HK-2 (cell line): ENCODE measurements around the gene MRPL32.

Source experiments
- DNase-seq: peaks from one replicate; pipeline ENCODE4 v3.0.0-alpha.2; 2018; ENCODE audit not compliant: unreplicated experiment

Gene MRPL32

DNA sequence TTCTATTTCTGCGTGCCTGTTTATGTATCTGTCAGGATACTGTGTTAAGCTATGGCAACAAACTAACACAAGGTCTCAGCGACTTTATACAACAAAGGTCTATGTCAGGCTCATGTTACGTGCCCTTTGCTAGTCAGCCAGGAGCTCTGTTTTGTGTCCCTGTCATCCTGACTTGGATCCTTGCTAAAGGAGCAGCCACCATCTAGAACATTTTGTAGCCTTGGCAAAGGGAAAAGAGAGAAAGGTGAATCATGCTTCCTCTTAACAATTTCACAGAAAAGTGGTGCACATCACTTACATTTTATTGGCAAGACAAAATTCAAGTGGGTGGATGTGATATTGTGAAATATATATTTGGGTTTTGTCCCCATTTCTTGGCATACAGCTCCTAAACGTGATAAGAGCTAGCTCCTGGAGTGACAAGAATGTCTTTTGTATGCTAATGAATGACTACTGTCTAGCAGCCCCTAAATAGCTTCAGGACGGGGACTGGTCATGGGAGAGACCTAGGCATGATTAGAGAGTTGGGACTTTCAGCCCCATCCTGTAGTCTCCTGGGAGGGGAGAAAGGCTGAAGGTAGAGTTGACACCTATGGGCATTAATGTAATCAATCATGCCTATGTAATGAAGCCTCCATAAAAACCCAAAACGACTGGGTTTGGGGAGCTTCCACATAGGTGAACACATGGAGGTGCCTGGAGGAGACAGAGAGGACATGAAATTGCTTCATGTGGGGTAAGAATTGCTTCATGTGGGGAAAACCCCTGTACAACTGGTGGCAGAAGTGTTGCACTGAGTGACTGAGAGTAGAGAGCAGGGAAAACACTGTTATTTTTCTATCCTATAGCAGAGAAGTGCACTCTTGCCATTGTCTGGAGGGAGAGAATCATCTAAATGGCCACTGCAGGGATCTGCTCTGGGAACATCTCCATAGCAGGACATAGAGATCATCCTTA, 33.0 kb downstream of the MRPL32 start:
- DNase-seq, result no peak

DNA sequence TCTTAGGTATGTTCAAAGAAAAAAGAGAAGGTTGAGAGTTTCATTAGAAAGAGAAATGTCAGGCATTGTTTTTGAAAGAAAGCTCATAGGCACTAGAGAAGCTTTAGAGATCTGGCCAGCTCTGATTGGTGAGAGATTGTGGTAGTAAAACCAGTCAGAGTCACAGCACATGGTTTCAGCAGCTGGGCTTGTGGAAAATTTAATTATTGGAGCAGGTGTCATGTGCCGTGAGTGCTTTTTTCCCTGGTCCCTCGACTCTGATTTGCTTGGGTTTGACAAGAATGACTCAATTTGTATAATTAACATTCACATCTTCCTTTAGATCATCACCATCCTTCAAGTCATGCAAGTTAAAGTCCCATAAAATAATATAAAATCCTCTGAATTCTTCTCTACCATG, 35.2 kb downstream of the MRPL32 start:
- no peak for DNase-seq

DNA sequence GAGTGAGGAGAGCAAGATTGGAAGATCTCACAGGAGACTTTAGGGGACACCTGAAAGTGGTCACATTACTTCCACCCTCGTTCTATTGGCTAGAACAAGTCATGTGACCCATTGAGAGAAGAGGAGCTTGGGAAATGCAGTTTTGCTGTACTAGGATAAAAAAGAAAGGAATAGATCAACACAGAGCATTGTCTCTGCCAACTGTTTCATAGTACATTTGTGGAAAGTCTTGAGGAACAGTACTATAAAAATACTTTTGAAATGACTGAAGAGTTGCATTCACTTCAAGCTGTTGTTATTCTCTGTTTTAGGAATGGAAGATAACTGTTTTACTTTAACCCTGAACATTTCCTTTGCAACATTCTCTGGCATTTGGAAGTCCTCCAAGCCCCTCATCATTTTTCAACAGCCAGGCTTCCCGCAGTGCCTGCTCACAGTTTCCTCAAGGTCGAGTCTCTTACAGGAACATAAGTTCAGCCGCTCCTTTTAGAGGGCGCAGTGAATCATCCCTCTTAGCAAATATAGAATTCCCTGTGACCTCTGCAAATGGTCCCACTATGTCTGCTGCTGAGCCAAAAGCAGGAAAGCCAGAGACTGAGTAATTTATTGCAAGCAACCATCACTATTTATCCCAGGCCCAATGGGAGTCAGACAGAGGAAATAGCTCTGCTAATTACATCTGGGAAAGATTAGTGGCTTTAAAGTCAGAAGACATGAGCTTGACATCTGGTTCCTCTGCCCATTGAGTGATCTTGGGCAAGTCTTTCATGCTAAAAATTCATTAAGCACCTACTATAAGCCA, 40.7 kb downstream of the MRPL32 start:
- no peak for DNase-seq

DNA sequence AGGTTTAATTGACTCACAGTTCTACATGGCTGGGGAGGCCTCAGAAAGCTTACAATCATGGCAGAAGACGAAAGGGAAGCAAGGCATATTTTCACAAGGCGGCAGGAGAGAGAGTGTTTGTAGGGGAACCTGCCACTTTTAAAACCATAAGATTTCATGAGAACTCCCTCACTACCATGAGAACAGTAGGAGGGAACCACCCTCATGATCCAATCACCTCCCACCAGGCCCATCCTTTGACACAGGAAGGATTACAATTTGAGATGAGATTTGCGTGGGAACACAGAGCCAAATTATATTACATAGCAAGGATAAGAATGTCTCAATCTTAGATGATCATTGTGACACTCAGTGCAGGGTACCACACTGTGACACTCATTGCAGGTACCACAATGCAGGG, 44.2 kb downstream of the MRPL32 start:
- no peak for DNase-seq

DNA sequence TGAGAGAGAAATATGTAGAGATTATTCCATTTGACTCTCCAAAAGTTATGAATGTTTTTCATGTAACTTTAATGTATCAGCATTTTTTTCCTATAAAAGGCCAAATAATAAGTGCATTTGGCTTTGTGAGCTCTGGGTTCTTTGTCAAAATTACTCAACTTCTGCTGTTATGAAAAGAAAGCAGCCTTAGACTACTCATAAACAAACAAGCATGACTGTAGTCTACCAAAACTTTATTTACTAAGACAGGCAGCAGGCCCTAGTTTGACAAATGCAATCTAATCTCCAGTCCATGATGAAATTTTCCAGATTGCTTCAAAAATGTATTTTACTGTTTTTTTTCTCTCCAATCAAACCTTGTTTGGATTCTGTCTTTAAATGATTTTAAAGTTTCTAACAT, 46.3 kb downstream of the MRPL32 start:
- no peak for DNase-seq

DNA sequence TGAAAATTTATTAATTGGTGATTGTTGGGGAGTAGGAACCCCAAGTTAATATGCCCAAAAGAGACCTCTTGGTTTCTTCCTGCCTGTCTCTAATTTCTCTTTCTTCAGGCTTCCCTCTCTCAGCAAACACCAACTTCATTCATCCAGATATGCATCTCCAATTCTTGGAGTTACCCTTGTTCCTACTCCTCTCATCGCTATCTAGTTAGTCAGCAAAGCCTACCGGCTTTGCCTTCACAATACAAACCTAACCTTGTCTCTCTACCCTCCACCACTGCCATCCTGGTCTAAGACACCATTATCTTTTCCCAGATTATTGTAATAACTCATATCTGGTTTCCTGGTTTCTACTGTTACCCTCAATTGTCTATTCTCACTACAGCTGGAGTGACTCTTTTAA, 47.9 kb downstream of the MRPL32 start:
- no peak for DNase-seq

DNA sequence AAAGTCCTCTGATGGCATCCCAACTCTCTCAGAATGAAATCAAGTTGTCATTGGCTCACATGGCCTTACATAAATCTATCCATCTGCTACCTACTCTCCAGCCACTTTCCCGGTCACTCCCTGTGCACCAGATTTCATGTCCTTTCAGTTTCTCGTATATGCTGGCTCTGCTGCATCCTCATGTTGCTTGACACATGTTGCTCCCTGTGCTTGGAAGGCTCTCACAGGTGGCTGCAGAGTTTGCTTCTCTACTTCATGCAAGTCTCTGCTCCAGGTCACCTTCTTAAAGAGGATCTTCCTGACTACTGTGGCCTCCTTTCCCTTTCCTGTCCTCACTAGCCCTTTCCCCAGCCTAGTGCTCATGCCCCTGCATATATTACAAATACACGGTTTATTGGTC, 48.3 kb downstream of the MRPL32 start:
- DNase-seq, result no peak

DNA sequence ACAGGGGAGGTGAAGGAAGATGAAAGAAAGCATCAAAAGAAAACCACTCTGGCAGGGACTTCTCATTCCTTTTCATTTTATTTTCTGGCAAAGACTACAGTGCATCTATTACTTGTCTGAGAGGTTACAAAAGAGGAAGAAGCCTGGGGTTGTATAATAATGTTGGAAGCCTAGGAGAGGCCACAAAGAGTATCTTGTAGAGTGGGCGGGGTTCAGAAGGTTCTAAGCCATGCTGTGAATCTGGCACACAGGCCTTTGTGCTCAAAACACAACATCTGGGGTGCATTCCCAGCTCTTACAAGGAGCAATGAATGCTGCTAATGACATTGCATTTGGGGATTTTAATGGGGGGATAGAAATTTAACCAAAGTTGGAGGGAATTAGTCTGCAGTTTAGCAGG, 49.4 kb downstream of the MRPL32 start:
- DNase-seq, result no peak

DNA sequence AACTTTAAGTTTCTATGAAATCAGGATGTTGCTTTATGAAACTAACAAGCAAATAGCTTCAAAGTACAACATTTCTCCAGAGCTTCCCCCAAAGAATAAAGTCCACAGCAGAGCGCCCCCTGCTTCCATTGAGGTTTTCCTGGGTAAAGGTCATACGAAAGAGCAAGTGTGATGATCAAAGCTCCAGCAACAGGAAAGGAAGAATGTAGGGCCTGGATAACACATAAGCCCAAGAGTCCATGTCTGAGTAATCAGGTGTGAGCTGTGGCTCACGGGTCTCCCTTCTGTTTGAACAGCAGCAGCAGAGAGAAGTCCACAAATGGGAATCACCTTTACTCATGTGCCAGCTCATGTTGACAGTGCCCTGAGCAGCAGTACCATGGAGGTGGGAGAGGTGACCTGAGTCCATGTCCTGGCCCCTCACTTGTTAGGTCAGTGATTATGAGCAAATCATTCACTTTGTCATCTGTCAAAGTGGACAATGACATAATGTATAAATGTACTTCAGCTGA, 50.5 kb downstream of the MRPL32 start:
- no peak for DNase-seq

DNA sequence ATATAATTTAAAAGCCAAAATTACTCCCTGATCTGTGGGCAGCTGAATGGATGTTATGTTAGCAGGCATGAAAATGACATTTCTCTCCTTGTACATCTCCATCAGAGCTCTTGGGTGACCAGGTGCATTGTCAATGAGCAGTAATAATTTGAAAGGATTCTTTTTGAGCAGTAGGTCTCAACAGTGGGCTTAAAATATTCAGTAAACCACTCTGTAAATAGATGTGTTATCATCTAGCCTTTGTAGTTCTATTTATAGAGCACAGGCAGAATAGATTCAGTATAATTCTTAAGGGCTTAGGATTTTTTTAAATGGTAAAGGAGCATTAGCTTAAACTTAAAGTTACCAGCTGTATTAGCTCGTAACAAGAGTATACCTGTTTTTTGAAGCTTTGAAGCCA, 52.0 kb downstream of the MRPL32 start:
- DNase-seq, result no peak

DNA sequence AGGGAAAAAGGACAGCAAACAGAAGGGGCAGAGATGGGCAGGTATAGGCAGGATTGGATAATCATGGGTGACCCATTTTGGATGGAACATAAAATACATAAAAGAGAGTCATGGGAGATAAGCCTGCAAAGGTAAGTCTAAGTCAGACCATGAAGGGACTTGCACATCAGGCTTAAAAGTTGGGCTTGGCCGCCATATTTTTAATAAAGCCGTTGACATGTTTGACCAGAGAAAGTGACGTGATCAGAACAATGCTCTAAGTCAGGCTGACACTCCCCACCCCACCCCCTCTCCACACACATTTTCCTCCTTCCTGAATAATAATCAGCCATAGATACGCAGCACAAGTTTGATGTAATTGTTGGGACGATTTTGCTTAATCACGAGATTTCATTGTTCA, 54.0 kb downstream of the MRPL32 start:
- no peak for DNase-seq

DNA sequence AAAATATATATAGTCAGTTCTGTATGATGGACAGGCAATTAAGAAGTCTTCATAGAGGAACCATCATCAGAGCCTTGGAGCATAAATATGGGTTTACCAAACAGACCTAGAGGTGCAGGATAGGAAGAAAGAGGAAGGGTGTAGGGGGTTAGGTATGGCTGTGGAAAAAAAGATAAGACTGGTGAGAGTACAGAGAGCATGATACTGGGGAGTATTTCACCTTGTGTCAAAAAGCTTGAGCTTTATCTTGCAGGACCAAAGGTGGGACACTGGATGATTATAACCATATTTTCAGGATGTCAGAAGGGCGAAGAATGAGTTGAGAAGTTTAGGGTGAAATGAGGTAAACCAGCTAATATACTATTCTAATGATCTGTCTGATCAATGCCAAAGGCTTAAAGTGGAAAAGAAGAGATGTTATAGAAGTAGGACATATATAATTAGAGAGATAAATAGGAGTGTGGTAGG, 54.6 kb downstream of the MRPL32 start:
- no peak for DNase-seq
